HL-60/S4 (cell line): ENCODE results near the gene ZNF488.

Experiments used
- in situ Hi-C: fragments of 300-500 bp; cut with MboI; formaldehyde crosslinking; loops from 2 replicates; pipeline ENCODE4 v1.14.3; 2022; ENCODE audit warnings: low sequenced_read_pairs

ZNF488 gene

DNA sequence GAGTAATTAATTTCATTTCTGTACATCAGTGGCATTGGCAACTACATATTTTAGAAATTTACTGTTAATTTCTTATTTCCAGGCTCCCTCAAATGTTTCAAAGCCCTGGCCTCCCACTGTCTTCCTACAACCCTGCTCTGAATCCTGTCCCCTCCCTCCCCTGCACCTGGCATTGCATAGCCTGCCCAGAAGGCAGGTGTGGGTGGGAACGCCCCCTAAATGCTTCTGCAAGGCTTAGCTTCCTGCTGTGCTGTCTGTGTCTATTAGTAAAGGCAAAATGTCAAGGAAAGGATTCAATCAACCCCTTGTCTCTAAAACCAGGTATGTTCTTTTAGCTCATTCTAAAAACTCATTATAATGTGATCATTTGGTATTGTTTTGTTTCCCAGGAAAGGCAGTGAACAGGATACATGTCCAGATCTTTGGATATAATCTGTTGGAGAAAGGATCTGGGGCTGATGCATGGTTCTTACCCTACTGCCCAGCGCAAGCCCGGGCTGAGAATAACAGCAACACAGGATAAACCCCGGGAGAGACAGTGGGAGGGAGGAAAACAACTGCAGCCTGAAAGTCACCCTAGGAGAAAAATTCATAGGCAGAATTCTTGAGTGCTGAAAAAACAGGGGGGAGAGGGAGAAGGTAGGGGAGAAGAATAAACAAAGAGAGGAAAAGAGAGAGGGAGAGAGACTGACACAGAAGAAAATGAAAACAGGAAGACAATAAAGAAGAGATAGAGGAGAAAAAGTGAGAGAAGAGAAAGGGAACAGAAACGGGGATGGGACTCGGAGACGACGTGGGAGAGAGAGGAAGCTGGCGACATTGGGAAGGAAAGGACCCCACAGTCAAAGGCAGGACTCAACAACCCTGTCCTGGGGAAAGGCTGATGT lies 589 bp downstream of the ZNF488 start:
- in situ Hi-C loops, result loop anchor here (5.0 kb wide), 2 partner anchors 1101 to 1276 kb away; no protein-coding TSS in a partner anchor

DNA sequence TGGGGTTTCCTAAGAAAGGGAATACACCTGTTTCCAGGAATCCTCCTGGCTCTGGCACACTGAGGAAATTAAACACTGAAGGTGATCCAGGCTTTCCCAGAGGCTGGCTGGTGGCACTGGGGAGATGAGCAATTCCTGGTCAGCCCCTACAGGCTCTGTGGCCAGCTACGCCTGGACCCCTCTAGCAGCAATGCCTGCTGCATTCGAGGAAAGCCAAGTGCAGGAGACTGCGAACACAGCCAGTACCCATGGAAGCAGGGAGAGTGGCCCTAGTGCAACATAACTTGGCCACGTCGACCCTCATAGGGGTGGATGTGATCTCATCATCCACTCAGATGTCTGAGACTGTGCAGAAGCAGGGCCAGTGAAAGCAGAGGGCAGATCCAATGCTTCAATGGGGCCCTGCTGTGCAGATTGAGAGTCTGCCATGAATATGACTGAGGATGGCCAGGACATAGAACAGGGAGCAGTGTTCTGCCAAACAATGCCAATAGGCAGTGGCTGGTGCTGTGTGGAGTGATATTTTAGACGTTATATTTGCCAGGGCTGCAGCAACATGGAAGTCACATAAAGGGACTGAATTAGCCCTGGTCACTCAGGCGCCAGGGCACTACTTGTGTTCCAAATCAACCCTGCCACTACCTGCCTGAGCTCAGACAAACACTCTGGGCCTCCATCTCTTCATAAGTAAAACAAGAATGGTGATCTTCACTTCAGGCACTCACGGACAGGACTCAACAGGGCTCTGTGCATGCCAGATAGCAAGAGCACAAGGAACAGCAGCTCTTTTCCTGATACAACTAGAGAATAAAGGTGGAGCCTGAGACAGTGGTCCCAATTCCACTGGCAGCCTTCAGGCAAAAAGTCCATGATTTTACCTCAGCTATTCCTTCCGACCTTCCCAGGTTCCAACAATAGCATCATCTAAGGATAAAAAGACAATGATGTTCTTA lies 2.4 kb downstream of the ZNF488 start:
- in situ Hi-C loops, result loop anchor here (5.0 kb wide), 2 partner anchors 1099 to 1274 kb away; no protein-coding TSS in a partner anchor

DNA sequence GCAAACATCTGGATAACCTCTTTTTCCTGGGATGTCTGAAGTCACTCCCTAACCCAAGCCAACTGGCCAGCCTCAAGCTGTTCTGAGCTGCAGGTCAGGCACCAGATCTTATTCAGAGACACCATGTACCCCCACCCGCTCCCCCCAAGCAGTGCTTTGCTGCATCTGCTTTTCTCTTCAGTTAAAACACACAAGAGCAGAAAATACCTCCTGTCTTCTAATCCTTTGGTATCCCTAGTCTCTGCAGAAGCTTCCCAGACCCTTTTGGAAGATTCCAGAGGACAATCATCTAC lies 3.0 kb downstream of the ZNF488 start:
- in situ Hi-C loops, result loop anchor here (5.0 kb wide), 2 partner anchors 1099 to 1274 kb away; no protein-coding TSS in a partner anchor

DNA sequence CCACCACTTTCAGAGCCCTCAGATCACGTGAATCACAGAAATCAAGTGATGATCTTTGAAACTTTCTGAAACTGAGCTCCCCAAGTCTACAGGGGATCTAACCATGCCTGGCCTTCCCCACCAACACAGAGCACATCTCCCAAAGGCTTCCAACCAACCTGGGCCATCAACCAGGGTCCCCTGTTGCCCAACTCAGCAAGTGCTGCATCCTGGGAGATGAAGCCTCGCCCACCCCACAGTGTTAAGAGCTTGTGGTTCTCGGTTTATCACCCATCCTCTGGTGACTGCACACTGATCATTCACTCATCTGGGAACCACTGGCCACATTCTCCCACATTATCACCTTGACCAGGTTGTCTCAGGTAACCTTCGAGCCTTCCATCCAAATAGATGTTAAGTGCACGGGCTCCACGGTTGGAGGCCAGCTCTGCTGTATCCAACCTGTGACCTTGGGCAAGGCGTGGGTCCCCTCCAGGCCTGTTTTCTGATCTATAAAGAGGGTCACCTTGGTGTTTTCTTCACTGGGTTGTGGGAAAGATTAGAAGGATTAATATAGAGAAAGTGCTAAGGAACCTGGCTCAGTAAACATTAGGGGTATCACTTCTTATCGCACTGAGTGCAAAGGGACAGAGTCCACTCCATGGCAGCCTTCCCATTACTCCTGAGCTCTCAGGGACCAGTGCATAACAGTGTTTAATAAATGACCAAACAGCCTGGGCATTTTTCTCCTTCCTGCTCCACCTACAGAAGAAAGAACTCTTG lies 3.6 kb downstream of the ZNF488 start:
- in situ Hi-C loops, result loop anchor here (5.0 kb wide), 2 partner anchors 1098 to 1273 kb away; no protein-coding TSS in a partner anchor

DNA sequence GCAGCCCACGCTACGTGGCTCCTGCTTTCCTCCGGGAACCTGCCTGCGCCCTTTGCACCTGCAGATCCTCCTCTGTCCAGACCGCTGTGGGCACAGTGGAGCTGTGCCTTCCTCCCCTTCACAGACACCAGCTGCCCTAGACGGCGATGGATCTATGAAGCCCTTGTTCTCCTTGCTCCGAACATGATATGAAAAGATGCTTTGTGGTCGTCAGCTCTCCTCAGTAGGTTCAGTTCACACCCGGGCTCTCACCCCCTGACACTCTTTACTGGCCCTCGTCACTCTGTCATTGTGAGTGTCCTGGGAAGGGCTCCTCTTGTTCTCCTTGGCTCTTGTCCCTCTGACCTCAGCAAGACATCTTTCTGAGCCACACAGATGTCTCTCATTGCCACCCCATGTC lies 4.2 kb downstream of the ZNF488 start:
- in situ Hi-C loops, result loop anchor here (5.0 kb wide), 2 partner anchors 1098 to 1273 kb away; no protein-coding TSS in a partner anchor

DNA sequence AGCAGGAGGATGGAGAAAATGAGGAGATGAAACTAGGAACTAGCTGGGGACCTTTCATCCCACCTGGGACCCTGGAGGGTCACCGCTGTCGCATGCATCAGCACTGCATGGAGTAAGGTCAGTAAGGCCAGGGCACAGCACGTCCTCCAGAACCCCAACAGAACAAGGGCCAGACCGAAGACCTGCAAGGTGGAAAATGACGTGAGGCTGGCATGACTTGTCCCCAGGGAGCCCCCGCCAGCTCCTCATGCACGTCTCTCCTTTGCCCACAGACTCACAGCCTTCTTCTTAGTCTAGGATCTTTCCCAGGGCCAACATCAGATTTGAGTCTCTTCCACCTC lies 4.7 kb downstream of the ZNF488 start:
- in situ Hi-C loops, result no loop called here

DNA sequence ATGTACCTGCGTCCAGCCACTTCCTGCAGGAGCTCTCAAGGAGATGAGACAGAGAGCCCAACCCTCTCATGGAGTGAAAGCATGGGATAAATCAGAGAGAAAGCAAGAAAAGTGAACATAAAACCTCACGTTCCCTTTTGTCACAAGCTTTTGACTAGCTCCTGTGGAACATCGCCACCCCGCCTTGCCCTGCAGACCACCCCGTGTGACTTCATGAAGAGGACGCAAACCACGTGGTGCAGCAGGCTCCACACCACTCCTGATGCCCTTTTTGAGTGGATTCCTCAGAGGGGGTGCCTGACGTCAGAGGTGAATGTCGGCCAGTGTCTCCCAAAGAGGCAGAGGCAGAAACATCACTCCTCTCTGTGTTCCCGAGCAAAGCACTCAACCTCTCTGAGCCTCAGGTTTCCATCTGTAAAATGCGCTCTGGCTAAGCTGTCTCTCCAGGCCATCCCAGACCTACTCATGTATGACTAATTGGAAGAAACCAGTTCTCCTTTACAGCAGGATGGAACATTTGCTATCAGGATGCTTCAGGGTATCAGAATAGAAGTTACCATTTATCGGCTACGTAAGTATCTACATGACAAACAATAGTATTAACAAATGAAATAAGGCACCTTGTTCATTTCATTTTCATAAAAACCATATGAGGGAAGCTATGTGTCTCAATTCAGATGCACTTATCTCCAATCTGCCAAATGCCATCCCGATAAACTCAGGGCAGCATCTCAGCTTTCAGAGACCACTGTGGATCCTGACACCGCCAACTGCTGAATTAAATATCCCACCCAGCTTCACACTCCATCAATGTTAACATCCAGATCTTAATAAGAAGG lies 5.3 kb downstream of the ZNF488 start:
- in situ Hi-C loops, result no loop called here

DNA sequence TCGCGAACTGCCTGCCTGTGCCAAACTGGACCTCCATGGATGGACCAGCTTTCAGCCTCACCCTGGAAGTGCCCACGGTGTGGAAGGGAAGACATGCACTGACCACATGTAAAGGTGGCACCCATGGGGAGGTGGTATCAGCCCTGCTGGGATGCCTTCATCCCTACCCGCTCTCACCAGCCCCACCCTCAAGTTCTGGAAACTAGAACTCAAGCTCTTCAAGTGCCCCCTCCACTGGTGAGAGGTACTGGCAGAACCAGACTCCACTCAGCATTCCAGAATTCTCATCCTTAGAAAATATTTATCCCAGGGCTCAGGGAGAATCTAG lies 5.9 kb downstream of the ZNF488 start:
- in situ Hi-C loops, result no loop called here

DNA sequence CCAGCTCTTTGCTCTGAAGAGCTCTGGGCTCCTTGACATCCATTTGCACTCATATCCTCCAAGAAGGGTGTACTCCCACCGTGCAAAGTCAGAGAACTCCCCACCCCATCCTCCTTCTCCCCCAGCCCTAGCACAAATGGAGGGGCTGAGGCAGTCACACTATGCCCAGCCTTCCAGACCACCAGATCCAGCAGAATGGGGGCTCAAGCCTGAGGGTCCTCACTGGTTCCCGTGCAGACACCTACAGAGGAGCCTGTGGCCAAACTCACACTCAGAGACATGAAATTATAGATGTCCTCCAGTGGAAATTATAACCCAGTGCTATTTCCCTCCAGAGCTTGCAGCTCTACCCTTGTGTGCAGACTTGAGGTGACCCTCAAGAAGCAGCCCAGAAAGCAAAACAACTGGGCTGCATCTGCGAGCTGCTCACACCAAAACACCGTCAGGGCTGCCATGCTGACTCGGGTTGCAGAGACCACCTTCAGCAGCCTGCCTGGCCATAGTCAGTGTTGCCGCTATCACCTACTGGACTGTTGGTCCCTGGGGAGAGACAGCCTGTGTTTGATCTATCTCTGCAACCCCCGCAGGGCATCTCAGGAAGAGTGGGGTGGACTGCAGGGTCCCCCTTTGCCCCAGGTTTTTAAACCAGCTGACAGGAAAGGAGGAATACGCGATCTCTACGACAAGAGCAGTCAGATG lies 7.4 kb downstream of the ZNF488 start:
- in situ Hi-C loops, result no loop called here

DNA sequence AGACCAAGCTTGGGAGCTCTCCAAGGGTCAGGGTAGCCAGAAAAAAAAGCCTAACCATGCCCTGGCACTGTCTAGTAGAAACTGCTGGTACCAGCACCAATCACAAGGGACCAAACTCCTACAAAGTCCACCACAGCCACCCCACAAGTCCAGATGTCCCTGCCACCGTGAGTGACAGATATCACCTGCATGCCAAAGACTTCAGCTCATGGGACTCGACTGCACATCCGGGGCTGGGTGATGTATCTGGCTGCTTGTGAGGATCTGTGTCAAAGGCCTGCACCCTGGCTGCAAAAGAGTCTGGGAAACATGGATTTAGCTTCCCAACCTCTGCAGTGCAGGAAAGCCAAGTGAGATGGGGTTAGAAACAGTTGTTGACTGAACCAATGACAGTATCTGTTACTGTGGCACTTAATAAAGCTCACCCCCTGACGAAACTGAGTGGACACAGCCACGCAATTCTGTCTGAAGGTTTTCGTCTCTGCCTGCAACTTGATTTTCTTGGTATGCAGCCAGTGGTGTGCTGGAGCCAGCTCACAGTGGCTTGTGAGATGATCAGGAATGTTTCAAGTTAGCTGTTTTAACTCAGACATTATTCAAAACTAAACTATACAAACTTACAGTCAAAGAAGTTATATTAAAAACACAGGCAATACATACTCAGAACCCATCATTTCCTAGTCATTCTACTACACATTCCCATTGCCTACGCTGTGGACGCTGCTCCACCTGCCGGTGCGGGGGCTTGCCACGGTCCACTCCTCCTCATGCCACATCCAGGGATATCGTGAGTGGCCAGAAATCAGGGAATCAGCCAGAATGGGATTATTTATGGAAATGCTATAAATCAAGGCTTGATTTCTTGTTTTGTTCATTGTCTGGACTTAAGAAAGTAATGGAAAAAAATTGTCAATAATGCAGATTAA lies 9.2 kb downstream of the ZNF488 start:
- in situ Hi-C loops, result no loop called here

DNA sequence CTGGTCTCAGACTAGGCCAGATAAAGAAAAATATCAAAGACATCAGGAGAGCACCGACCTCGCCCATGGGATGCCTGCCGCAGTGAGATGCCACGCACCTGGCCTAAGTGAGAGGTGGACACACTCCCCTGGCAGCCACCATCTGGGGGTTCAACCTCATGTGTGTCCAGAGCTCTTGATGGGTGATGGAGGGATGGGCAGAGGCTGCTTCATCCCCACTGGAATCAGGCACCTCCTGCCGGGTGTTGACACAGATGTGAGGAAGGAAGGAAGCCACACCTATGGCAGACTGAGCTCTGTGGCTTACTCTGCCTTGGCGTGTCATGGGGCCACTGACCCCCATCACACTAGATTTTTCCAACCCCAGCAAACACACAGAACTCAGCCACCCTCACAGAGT lies 11.4 kb downstream of the ZNF488 start:
- in situ Hi-C loops, result no loop called here

DNA sequence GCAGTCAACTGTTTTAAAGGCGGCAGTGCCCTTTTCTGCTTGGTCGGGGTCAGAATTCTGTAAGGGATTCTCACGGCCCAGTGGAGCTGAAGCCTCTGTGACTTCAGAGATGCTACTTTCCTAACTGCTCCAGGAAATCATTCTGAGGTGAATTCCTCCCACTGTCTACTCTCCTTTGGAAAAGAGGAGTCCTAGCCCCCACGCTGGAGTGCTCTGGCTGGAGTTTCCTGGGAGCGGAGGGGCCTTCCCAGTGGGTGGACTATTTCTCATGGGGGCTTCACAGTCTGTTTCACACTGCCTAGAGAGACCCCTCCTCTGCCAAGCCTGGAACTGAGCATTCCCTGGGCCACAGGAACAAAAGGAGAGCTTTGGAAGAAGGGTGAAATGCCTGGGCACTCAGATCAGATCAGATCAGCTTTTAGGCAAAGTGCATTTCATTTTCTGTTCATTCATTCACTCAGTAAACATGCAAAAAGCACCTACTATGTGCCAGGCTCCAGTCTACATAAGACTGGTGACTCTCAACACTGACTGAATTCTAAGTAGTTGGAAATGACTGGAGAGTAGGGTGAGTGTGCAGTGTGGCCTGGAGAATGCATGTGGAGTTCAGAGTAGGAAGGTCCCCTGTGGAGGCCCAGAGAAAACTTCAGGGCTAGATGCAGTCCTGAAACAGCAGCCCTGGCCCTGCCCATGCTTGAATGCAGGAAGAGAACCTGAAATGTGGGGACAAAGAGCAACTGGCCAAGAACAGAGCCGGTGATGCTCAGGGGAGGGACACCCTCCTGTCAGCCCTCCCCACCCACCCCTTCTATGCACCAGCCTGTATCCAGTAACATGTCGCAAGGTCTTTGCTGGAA lies 12.2 kb downstream of the ZNF488 start:
- in situ Hi-C loops, result no loop called here

DNA sequence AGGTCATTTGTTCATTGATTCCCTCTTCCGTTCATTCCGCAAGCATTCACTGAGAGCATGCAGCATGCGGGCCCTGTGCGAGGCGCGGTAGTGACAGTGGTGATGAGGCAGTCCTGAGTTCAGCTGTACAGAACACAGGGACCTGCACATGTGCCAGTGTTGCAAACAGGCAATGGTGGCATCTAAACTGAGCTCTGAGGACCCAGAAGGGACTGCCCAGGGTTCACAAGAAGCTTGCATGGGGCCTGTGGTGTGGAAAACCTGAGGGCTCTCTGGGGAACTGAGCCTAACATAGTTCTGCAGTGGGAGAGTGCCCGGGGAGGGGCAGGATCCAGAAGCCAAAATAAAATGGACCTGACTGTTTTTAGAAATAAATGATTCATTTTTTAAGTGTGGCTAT lies 13.2 kb downstream of the ZNF488 start:
- in situ Hi-C loops, result no loop called here

DNA sequence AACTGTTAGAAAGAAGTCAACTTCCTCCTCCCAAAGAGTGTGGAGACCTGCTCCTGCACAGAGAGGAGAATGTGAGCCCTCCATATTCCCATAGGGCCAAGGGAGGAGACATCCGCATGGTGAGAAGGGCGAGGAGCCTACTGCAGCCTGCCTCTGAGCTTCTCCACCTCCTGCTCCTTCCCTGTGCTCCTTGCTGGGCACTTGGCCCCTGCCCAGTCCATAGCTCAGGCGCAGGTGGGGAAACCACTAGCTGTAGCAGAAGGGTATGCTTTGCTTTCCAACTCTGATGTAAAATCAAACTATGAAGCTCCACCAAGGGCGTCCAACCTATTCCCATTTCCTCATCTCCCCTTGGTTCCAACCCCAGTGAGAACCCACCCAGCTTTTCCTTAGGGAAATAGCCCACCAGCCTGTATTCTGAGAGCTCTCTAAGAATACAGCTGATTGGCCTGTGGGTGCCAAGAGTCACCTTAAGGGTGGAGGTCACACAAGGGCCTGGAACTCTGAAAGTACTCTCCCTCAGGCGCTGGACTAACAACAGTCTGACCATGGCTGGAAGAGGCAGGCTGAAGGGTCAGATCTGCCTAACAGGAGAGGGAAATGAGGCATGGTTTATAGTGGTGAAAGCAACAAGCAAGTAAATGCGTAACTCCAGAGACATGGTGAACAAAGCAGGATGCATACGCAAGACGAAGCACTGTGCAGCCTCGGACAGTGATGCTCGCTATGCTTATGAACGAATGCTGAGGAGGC lies 13.9 kb downstream of the ZNF488 start:
- in situ Hi-C loops, result no loop called here

DNA sequence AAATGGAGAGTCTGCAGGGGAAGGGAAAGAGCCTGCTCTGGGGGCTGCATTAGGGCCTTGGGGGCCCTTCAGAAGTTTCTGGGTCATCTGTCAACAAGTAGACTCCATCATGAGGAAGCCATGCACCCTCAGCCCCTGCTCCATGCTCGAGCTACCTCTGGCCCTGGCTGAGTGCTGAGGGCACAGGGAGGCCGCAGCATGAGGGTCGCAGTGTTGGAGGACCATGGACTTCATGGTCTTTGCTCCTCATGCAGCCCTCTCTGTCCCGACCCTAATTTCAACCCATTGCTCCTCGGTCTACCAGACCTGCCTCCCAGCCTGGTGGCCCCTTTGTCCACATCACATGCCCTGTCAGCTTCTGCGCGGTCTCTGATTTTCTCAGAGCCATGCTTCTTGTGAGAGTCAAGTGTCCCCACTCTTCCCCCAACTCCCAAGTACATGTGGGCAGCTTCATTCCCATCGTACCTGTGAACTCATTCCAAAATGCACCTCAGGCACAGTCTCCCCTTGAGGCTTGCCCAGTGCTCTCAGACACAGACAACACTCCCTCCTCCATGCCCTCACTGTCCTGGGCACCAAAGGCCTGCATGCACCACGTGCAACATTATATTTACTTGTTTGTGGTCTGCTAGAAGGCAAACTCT lies 14.7 kb downstream of the ZNF488 start:
- in situ Hi-C loops, result no loop called here

DNA sequence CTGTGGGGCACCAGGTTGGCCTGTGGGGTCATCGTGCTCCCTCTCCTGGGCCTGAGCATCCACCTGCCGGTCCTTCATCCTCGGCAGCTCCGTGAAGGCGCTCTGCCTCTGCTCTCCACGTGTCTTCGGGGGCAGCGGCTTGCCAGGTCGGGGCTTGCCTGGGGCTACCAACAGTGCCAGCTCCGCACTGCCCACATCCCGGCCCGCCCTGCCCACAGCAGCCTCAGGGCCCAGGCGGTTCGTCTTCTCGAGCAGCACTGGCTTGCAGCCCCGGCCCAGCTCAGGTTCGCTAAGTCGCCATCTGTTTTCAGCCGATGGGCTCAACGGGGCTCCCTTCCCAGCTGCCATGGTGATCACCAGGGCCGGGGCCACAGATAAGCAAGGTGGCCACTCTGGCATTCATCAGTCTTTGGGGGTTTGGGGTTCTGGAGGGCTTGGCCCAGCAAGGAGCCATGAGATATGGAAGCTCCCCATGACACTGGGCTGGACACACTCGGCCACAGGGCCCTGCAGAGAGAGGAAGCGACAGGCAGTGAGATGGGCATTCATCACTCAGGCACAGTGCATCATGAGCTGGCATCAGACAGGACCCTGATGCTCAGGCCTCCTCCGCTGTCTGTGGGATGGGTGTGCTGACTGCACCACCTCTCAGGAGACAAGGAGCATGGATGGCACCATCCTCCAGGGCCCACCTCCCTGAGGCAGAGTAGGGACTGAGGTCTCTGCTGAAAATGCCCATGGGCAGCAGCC lies 15.5 kb downstream of the ZNF488 start:
- in situ Hi-C loops, result no loop called here
